GM12892 (cell line): ENCODE results near the gene KAT6B.
"Not testable (repeated sequence)": the region's sequence is repeated elsewhere in the genome, so short reads cannot be mapped to it uniquely, and the experiment has no call there.

Experiments
- POLR2A ChIP-seq: IDR thresholded peaks from 2 replicates; pipeline ENCODE4 v1.6.1; 2011; ENCODE audit warnings: low read depth, low read length, control low read depth
- POLR2AphosphoS5 ChIP-seq: IDR thresholded peaks from 2 replicates; pipeline ENCODE4 v1.6.1; 2011; ENCODE audit warnings: low read depth, low read length, control low read depth

GRCh38 chr10:74877054-74877453 is 50.7 kb downstream of the KAT6B start:
- not testable (repeated sequence) for TF ChIP-seq POLR2A, POLR2AphosphoS5
